Activated CD4-positive, alpha-beta T cell treated with anti-CD3 and anti-CD28 coated beads, Interleukin-2, amount 50 U/mL, for 24 hours (primary cell): ENCODE results near the gene FRMD4B.
"Not testable (repeated sequence)": the region's sequence is repeated elsewhere in the genome, so short reads cannot be mapped to it uniquely, and the experiment has no call there.

Source experiments
- DNase-seq, 2 donors: peaks; one replicate each; pipeline ENCODE4 v3.0.0-alpha.2; 2020; ENCODE audit warnings: low read depth in 1 of 2, low spot score in 1 of 2

Gene FRMD4B

GRCh38 chr3:69292185-69292584, 93.7 kb downstream of the FRMD4B start:
- no peak for DNase-seq

DNA sequence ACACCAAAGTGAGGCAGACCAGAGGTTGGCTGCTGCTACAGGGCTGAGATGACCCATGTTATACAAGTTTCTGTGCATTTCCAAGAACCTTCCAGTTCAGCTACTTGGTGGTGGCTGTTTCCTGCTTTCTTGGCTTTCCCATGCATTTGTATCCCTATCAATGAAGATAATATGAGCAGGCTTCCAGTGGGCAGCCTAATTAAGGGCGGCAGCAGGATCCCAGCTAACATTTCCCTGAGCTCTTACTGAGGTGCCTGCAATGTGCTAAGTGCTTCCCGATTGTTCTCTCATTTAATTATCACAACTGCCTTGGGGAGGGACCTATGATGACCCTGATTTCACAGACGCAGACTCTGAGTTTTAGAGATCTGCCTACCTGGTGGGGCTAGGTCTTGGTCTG, 95.5 kb downstream of the FRMD4B start:
- DNase-seq, result no peak

DNA sequence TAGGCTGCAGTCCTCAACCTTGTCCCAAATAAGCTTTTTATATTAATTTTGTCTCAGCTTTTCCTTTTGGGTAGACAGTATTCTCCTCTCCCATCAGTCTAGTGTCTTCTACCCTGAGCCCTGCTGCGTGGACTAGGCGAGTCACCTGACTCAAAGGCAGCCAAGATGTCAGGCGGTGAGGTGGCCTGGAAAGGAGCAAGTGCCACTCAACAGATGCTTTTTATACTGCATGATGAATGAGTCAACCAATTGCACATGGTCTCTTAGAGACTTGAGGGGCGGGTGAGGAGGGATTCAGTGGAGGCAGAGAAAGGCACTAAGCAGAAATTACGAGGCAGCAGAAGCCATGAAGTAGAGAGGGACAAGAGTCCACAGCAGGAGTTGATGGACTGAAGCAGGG, 95.9 kb downstream of the FRMD4B start:
- DNase-seq, result no peak

- DNase-seq, result peak; percentile 9 to 40
Observed at GRCh38 chr3:69288161-69288895, 97.6 kb downstream of the FRMD4B start.

GRCh38 chr3:69283913-69284611, 101.8 kb downstream of the FRMD4B start:
- DNase-seq, result no peak

- no peak for DNase-seq
Observed at GRCh38 chr3:69283496-69283895, 102.4 kb downstream of the FRMD4B start.

DNA sequence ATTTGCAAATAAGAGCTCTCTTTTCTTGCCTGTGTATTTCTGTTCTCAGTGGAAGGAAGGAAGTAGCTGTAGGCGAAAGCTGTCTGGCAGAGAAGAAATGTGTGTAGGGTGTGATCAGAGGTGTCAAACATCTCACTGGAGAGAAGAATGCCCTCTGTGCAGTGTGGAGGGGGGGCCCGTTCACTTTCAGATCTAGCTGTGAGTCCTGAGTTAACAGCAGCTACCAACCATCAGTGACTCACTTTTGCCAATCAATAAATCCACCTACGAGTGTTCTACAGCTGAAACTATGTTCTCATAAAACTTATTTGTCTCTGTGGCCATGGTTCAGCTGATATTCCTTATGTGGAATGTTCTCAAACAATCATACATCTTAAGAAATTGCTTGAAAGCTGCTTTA, 103.7 kb downstream of the FRMD4B start:
- peak; percentile 33 to 75 for DNase-seq

GRCh38 chr3:69277403-69277802, 108.5 kb downstream of the FRMD4B start:
- DNase-seq, result not testable (repeated sequence)

- DNase-seq, result no peak
Observed at GRCh38 chr3:69276884-69277283, 109.0 kb downstream of the FRMD4B start.

DNA sequence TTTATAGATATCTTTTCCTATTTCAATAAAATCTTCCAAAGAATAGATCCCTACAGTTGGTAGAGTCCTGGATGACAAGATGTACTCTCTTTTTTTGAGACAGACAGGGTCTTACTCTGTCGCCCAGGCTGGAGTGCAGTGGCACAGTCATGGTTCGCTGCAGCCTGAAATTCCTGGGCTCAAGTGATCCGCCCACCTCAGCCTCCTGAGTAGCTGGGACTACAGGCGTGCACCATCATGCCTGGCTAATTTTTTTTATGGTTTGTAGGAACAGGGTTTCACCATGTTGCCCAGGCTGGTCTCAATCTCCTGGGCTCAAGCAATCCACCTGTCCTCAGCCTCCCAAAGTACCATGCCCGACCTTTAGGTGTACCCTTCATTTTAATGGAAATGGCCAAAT, 109.7 kb downstream of the FRMD4B start:
- not testable (repeated sequence) for DNase-seq

DNA sequence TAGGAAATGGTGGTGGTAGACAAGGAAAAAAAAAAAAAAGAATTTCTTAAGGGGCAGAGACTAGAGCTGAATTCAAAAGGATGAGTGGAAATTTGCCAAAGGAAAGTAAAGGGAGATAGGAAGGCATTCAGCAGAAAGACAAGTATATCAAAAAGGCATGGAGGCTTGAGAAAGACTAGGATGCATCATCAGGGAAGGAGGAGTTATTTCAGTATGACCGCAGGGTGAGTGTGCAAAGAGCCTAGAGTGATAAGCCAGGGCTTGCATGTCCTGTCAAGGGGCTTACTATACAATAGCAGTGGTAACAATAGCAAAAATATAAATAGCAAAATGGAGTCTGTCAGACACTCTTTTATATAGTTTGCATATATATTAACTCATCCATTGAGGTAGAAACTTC, 112.0 kb downstream of the FRMD4B start:
- DNase-seq, result no peak

GRCh38 chr3:69272556-69272955, 113.3 kb downstream of the FRMD4B start:
- DNase-seq, result no peak

DNA sequence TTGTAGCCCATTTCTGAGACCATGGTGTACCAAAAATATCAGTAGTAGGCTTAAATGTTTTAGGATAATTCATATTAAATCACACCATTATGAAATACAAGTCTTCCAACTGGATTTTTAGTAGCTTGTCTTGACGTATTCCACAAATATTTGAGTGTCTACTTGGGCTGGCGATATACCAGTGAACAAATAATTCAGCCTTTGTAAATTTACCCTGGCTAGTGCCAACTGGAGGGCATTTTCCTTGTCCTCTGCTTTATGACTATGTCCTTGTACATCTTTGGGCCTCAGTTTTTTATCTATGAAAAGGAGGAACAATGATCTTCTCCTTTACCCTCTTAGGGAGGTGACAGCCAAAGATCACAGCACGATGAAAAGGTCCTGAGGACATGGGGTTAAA, 114.8 kb downstream of the FRMD4B start:
- no peak for DNase-seq

GRCh38 chr3:69266585-69266984, 119.3 kb downstream of the FRMD4B start:
- DNase-seq, result no peak

GRCh38 chr3:69266071-69266470, 119.8 kb downstream of the FRMD4B start:
- not testable (repeated sequence) for DNase-seq

DNA sequence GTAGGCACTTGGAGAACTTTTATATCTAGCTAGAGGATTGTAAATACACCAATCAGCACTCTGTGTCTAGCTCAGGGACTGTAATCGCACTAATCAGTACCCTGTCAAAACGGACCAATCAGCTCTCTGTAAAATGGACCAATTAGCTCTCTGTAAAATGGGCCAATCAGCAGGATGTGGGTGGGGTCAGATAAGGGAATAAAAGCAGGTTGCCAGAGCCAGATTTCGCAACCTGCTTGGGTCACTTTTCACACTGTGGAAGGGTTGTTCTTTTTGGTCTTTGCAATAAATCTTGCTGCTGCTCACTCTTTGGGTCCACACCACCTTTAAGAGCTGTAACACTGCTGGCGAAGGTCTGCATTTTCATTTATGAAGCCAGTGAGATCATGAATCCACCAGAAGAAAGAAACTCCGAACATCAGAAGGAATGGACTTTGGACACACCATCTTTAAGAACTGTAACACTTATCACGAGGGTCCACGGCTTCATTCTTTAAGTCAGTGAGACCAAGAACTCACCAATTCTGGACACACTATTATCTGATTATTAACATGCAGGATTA, 125.0 kb downstream of the FRMD4B start:
- not testable (repeated sequence) for DNase-seq

DNA sequence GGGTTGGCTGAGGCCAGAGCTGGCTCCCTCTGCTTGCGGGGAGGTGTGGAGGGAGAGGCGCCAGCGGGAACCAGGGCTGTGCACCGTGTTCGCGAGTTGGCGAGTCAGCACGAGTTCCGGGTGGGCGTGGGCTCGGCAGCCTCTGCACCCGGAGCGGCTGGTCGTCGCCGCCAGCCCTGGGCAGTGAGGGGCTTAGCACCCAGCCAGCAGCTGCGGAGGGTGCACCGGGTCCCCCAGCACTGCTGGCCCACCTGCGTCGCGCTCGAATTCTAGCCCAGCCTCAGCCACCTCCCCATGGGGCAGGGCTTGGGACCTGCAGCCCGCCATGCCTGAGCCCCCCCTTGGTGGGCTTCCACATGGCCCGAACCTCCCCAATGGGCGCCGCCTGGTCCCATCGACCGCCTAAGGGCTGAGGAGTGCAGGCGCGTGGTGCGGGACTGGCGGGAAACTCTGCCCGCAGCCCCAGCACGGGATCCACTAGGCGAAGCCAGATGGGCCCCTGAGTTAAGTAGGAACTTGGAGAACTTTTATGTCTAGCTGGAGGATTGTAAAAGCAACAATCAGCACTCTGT, 125.6 kb downstream of the FRMD4B start:
- no peak for DNase-seq

- DNase-seq, result no peak
Observed at GRCh38 chr3:69259125-69259524, 126.8 kb downstream of the FRMD4B start.

DNA sequence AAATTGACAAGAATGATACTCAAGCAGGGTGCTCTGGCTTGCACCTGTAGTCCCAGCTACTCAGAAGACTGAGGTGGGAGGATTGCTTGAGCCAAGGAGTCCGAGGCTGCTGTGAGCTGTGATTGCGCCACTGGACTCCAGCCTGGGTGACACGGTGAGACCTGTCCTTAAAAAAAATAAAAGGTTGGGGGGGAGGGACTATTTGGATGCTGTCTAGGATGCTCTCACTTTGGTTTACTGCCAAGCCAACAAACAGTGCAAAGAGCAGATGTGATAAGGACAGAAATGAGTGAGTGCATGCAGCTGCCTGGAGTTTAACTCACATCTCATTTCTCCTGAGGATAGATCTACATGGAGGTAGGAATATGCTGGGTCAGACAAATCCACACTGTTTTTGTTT, 130.0 kb downstream of the FRMD4B start:
- no peak for DNase-seq

DNA sequence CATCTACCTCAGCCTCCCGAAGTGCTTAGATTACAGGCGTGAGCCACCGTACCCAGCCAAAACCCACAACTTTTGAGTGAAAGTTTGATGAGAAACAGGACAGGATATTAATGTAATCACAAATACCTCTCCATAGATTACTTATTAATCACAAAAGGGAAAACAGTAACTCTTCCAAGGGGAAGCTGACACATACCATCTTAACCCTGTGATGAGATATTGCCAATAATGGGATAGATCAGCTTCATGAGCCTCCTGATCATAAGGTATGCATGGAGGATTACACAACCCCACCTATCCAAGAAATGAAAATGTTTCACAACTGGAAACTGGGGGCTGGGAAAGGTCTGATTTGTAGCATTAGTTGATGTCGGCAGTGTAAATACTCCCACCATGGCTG, 131.5 kb downstream of the FRMD4B start:
- no peak for DNase-seq

DNA sequence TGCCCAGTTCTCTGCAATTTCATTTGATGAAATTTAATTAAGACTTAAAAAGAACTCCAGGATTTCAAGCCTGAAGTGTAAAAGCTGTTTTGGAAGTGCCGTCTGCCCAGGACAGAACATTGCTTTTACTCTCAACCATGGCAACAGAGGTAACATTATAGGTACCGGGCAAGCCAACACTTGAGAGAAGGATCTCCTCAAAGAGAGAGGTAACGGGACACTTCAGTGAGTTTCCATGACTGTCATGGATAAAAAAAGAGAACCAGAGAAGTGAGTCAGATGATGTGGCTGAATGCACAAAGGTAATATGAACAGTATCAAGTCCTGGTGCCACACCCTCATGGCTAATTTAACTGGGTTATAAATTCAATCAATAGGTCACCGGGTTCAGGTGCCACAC, 133.3 kb downstream of the FRMD4B start:
- no peak for DNase-seq

DNA sequence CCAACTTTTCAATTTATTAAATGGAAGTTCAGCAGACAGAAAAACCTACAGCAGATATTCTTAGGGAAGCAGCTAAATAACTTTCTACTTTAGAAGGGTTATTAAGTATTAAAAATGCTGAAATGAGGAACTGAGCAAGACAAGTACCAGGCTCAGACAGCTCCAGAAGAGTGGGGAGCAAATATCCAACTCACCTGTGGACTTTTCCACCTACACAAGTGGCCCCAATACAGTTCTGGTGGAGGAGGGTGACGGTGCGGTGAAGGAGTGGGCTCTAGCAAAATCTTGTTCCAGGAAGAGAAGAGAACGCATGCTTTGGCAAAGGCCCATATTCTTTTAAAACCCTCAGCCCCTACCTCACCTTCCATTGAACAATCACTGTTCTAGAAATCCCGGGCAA, 133.7 kb downstream of the FRMD4B start:
- no peak for DNase-seq
